ENCODE measurements around the gene IZUMO1. TPM values are rescaled to one million over a fixed set of nuclear protein-coding genes. Genes with fewer than 3 reads are reported as not detected.

Gene IZUMO1
- total RNA-seq, 4 donors from 2014 or later = not detected

DNA sequence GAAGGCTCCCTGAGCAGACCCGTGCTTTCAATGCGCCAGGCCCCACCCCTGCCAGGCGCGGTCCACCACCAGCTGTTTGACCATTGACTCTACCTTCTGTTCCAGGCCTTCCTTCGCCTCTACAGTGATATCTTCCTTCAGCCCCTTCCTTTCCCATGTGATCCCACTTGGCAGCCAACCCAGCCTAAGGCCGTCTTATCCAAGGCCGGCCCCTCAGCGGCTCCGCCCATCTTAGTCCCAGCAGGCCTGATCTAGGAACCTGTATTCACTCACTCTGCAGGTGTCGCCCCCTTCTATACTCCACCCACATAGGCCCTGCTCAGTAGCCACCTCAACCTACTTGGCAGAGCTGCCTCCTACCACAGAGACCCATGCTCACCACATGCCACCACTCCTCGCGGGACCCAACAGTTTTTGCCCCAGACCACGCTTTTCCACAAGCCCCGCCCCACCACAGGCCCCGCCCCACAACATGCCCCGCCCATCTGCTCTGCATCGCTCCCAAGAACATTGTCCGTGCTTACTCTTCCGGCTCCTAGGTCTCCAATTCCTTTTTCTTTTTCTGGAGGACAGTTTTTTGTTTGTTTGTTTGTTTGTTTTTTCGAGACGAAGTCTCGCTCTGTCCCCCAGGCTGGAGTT lies 9.2 kb downstream of the IZUMO1 start:
- no peak overlapping the region for H3K4me3 ChIP-seq
- H3K9me3 ChIP-seq = no peaks in the 10 kb centered on the region
- peaks cover 4 to 30% (median 8%) of the 10 kb centered on the region in 4 donors for H3K4me1 ChIP-seq
- TF ChIP-seq POLR2A (IDR thresholded peaks at IDR 0.05) = no peak
- TF ChIP-seq, protein P1, sequence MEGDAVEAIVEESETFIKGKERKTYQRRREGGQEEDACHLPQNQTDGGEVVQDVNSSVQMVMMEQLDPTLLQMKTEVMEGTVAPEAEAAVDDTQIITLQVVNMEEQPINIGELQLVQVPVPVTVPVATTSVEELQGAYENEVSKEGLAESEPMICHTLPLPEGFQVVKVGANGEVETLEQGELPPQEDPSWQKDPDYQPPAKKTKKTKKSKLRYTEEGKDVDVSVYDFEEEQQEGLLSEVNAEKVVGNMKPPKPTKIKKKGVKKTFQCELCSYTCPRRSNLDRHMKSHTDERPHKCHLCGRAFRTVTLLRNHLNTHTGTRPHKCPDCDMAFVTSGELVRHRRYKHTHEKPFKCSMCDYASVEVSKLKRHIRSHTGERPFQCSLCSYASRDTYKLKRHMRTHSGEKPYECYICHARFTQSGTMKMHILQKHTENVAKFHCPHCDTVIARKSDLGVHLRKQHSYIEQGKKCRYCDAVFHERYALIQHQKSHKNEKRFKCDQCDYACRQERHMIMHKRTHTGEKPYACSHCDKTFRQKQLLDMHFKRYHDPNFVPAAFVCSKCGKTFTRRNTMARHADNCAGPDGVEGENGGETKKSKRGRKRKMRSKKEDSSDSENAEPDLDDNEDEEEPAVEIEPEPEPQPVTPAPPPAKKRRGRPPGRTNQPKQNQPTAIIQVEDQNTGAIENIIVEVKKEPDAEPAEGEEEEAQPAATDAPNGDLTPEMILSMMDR (IDR thresholded peaks at IDR 0.05) = no peak
- no peak for DNase-seq
- H3K27me3 ChIP-seq = no peaks in the 10 kb centered on the region
- no peaks in the 10 kb centered on the region for H3K36me3 ChIP-seq
- H3K27ac ChIP-seq = no peak overlapping the region

DNA sequence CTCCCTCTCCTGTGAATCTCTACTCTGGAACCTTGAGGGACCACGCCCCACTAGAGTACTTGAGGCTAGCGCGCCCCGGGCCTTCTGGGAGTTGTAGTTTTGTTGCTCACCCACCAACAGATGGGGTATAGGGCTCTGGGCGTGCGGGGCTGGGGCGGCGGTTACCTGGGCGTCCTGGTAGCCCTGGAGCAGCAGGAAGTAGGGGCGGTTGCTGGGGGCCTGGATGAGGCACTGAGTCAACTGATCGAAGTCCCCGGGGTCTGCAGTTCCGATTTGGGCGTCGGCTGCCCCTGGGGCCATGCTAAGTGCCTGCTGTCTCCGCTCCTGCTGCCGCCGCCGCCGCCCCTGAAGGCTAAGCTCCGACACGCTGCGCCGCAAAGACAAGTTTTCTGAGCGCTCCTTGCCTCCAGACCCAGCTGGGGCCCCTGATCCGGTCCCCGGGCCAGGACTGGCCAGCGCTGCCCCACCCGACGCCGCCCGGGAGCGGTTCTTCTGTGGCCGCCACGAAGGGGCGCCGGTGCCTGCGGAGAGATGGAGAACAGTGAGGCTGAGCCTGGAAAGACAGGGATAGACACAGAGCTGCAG lies 11.6 kb downstream of the IZUMO1 start:
- H3K36me3 ChIP-seq = no peaks in the 10 kb centered on the region
- H3K4me1 ChIP-seq = peaks cover 4 to 15% (median 8%) of the 10 kb centered on the region in 4 donors
- peak in 2 of 3 donors; percentile 66 to 69 for DNase-seq
- no peak for TF ChIP-seq POLR2A (IDR thresholded peaks at IDR 0.05)
- no peaks in the 10 kb centered on the region for H3K27me3 ChIP-seq
- no peaks in the 10 kb centered on the region for H3K9me3 ChIP-seq
- peak overlapping the region in 2 of 4 donors; percentile 28 to 41 for H3K4me3 ChIP-seq
- no peak overlapping the region for H3K27ac ChIP-seq

DNA sequence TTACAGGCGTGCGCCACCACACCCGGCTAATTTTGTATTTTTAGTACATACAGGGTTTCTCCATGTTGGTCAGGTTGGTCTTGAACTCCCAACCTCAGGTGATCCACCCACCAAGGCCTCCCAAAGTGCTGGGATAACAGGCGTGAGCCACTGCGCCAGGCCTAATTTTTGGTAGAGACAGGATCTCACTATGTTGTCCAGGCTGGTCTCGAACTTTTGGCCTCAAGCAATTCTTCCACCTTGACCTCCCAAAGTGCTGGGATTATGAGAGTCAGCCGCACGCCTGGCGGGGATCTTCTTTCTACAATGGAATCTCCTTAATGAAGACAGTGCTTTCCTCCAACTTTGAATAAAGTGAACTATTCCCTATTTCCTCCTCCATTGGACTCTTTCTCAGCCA lies 12.1 kb downstream of the IZUMO1 start:
- Histone ChIP-seq H3K4me1 (peaks cover 4 to 10% (median 8%) of the 10 kb centered on the region in 4 donors), H3K27ac (no peak overlapping the region), H3K27me3 (no peaks in the 10 kb centered on the region), H3K4me3 (no peak overlapping the region), H3K36me3 (no peaks in the 10 kb centered on the region), H3K9me3 (no peaks in the 10 kb centered on the region)
- TF ChIP-seq, protein P1 (IDR thresholded peaks at IDR 0.05) = no peak
- no peak for TF ChIP-seq POLR2A (IDR thresholded peaks at IDR 0.05)
- DNase-seq = no peak

- TF ChIP-seq POLR2A (IDR thresholded peaks at IDR 0.05) = no peak
- TF ChIP-seq, protein P1 (IDR thresholded peaks at IDR 0.05) = no peak
- no peaks in the 10 kb centered on the region for H3K9me3 ChIP-seq
- no peak for DNase-seq
- no peak overlapping the region for H3K27ac ChIP-seq
- no peaks in the 10 kb centered on the region for H3K4me1 ChIP-seq
- H3K27me3 ChIP-seq = no peaks in the 10 kb centered on the region
- no peaks in the 10 kb centered on the region for H3K36me3 ChIP-seq
- no peak overlapping the region for H3K4me3 ChIP-seq
Observed at GRCh38 chr19:48731452-48731851, 15.3 kb downstream of the IZUMO1 start.

DNA sequence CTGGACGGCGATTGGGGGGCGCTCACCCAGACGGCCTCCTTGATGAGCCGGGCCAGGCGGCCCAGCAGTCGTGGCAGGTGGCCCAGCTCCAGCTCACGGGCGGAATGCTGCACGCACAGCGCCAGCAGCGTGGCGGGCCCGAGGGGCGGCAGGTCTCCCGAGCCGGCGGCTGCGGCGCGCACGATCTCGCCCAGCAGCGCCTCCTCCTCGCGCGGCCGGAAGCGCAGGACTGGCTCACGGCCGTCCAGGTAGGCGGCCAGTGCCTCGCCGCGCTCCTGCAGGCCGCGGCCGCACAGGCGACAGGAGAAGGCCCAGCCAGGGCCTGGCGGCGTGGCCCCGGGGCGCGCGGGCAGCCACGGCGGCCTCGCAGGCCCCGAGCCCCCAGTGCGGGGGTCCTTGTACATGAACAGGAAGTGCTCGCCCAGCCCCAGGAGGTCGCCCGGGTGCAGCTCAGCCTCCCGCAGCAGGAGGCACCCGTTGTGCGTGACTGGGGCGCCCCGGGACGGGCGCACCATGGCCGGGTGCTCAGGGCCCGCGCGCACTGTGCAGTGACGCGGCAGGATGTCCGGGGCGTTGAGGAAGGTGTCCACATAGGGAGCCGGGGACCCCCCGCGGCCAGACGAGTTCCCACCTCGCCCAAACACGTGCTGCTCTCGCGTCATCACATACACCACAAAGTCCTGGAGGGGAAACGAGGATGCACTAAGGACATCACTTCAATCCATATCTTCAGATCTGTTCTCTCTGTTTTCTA lies 17.6 kb downstream of the IZUMO1 start:
- H3K4me3 ChIP-seq = peak overlapping the region in 2 of 4 donors; percentile 7 to 10
- H3K27me3 ChIP-seq = no peaks in the 10 kb centered on the region
- peak overlapping the region in 1 of 4 donors; percentile 12 for H3K27ac ChIP-seq

More for the DNA sequence above, 17.6 kb downstream of the IZUMO1 start:
- H3K36me3 ChIP-seq = no peaks in the 10 kb centered on the region
- H3K9me3 ChIP-seq = no peaks in the 10 kb centered on the region
- DNase-seq = no peak
- H3K4me1 ChIP-seq = peaks cover 0 to 5% (median 3%) of the 10 kb centered on the region in 4 donors
- TF ChIP-seq, protein P1 (IDR thresholded peaks at IDR 0.05) = no peak
- TF ChIP-seq POLR2A (IDR thresholded peaks at IDR 0.05) = no peak

All from Peyer's patch (tissue), 4 donors.